Ramos (cell line): ENCODE data around the gene NREP.

Source experiments
- in situ Hi-C: fragments of 300-500 bp; cut with MboI; formaldehyde crosslinking; loops from one replicate; pipeline ENCODE4 v1.14.3; 2022; ENCODE audit warnings: low sequenced_read_pairs; ENCODE audit not compliant: unreplicated experiment

Gene NREP

DNA sequence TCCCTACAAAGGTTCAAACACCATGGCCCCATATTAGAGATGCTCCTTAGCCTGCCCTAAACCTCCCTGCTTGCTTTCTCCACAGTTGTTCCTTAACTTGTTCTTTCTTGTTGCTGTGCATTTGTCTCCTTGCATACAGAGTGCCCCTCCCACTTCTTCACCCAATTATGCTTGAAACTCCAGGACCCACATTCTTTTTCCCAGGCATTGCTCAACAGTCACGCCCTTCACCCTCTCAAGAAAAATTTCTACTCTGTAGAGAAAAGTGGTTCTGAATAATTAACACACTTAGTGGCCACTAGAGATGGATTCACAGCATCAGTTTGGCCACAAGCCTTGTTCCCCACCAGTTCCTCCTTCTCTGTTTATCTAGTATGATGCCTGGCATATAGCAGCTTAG is 57.7 kb downstream of the NREP start:
- in situ Hi-C loops: loop anchor here (10.0 kb wide), 1 partner anchor 445 kb away; no protein-coding TSS in a partner anchor

DNA sequence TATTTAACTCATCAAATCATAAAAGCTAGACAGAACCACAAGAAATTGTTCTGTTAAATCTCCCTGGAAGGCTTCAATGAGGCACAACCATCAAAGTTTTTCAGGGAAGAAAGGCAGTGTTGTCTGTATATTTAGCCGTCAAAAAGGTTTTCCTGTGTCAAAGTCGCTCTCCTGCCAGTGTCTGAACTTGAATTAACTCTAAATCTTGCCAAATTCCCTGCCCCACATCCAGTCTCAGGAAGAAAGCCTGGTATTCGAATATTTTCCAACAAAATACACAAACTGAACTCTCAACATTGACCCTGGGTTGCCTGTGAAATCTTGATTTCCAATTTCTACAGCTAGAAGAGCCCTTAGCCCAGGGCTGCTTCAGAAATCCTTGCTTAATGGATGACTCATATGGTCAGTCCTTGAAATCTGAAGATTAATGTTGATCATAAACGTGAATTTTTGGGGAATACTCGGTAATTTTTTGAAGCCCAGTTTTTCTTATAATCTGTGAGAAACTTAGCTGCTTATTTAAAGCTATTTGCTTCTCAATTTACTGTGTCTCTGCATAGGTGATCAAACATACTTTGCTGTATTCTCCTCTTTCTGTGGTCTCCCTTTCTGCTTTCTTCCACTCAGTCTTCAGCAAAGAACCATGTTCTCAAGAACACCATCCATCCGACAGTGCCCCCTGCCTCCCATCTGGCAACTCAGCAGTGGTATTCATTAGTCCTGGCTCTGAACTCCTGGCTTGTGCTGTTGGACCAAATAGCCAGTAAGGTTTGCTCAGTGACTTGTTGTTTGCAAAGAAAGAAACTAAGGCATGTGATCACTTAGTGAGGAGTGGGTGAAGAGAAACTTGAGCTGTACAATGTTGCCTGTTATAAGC is 58.9 kb downstream of the NREP start:
- in situ Hi-C loops: loop anchor here (10.0 kb wide), 1 partner anchor 447 kb away; no protein-coding TSS in a partner anchor

DNA sequence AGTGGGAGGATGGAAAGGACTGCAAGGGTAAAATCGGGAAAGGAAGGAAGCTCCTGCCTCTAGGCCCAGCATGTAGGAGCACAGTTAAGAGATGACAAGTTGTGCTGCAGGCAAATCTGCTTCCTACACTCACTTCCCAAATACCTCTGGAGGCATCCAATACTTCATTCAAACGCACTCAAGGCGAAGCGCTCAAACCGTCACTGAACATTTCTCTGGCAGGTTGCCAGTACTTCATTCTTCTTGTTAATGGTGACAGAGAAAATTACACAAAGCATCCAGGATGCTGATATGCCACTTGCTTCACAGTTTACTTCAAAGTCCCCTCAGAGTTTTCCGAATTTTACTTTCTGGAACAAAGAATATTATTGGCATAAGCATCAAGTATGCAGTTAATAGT is 59.8 kb downstream of the NREP start:
- in situ Hi-C loops: loop anchor here (10.0 kb wide), 1 partner anchor 448 kb away; no protein-coding TSS in a partner anchor

DNA sequence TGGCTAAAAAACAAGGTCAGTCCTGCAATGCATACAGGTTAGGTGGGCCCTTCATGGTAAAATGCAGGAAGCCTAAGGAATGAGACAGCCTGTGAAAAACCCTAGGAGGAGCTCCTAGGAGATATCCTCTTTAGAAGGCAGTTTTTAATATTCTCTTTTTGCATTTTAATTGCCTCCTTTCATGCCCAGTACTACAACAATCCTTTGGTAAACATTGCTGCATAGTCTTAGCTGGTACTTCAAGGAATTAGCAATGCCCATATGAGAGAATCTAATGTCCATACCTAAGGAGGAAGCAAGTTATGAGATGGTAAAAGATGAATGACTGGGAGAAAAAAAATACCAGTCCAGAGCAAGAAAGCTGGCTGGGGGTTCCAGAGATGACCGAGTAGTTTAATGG is 61.0 kb downstream of the NREP start:
- in situ Hi-C loops: loop anchor here (10.0 kb wide), 1 partner anchor 449 kb away; no protein-coding TSS in a partner anchor

DNA sequence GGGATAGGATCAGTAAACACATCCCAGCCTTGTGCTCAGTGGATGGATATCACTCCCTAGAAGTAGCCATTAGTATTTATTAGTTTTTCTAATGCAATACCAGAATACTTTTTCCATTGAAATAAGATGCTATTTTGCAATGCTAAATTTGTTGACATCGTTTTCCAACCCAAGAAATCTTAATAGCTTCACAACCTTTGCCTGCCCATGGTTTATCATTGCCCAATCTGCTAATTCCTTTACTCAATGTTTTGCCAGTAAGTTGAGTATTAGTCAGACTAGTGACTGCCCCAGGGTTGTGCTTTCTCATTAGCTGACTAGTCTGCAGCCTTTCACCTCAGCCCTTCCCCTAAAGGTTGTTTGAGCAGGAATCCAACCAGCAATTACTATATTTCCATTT is 62.9 kb downstream of the NREP start:
- in situ Hi-C loops: loop anchor here (10.0 kb wide), 1 partner anchor 451 kb away; no protein-coding TSS in a partner anchor

DNA sequence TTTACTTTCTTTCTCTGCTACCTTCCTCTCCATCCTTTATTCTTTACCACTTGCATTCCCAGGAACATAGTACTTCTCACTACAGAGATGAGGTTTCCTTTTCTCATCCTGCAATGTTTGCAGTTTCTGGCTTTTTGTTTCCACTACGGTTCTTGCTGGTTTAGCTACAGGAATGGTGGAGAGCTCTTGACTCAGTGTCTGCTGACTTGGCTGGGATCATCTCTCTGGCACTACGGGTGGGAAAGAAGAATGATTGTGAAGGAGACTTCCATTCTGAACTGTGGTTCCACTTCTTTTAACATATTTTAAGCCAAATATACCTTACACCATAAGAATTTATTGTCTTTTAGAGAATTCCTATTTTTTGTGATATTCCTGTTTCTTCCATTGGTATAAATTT is 65.1 kb downstream of the NREP start:
- in situ Hi-C loops: loop anchor here (10.0 kb wide), 1 partner anchor 453 kb away; no protein-coding TSS in a partner anchor

DNA sequence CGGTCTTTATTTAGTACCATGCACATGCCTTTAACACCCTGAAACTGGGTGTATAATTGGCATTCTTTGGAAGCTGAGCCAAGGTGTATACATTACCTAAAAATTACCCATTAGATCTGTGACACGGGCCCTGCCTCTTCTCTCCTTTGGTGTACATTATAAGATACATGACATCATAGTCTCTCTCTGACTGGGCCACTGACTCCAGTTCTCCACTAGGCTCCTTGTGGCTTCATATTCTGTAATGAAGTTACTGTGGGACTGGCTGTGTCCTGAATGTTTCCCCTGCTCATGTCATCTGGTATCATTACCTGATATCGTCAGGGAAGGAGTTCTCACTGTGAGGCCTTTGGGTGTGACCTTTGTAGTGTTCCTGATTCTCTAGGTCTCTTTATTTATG is 65.5 kb downstream of the NREP start:
- in situ Hi-C loops: loop anchor here (10.0 kb wide), 1 partner anchor 453 kb away; no protein-coding TSS in a partner anchor

DNA sequence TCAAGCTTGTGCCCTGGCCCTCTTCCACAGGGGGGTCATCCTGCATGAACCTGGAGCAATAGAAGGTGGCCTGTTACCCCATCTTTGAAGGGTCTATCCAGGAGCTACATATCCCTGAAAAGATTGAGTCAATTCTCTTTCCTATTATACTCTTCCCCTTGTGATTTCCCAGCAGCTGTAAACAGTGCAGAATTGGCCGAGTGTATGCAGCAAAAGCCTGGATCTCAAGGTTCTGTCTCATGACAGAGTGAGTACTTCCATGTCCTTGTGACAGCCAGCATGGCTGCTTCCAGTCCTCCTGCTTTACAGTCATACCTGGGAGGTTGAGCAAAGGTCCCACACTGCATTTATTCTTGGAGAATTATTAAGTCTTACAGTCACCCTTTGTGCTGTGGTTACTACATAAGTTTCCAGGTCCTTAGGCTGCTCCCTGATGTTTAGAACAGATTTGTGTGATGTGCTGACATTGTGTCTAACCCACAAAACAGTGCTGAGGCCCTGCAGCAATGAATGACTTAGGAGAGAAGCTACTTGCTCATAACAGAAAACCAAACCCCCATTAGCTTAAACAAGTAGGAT is 67.5 kb downstream of the NREP start:
- in situ Hi-C loops: no loop called here

DNA sequence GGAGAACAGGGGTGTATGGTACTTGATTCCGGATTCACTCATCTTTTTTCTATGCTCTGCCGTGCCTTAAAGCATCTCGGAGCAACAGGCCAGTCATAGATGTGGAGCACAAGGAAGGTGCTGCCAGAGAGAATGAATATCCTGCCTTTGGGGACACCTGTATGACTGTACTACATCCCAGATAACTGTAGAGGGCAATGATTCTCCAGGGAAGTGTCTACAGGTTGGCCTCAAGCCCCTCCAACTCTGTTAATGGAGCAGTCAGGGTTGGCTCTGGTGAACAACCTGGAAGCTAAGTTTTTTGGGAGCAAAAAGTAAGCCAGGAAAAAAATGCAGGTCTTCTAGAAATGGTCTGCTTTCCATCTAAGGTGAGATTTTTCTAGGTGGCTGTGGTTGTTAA is 71.0 kb downstream of the NREP start:
- in situ Hi-C loops: no loop called here

DNA sequence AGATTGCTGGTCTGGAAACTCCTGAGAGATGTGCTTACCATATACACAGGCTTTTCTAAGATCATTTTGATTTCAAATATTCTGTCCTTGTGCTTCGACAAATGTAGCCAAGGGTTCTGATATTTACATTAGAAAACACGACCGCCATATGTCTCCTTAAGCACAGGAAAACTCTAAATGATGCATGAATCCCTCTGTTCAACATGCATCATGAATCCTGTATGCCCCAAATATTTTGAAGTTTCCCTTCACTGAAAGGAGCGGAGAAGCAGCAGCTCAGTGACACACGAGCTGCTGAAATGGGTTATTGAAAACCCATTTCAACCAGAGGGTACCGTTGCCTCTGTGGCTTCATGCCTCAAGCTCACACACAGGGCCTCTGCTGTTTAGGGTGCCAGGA is 74.4 kb downstream of the NREP start:
- in situ Hi-C loops: no loop called here

DNA sequence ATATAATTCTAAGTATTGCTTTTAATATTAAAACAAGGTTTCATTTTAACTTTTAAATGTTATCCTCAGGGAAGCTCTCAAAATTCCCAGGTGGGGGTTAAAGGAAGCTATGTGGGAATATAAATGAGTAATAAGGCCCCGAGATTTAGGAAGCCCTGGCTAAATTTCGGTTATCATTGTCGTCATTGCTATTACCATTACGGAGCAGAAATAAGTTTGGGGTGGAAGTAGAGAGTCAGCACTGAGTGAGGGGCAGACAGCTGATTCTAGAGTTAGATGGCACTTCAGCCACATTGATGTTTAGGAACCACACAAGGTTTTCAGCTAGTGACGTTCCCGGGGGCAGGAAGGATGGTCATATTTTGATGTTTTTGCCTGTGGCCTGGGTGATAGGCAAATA is 74.9 kb downstream of the NREP start:
- in situ Hi-C loops: no loop called here

DNA sequence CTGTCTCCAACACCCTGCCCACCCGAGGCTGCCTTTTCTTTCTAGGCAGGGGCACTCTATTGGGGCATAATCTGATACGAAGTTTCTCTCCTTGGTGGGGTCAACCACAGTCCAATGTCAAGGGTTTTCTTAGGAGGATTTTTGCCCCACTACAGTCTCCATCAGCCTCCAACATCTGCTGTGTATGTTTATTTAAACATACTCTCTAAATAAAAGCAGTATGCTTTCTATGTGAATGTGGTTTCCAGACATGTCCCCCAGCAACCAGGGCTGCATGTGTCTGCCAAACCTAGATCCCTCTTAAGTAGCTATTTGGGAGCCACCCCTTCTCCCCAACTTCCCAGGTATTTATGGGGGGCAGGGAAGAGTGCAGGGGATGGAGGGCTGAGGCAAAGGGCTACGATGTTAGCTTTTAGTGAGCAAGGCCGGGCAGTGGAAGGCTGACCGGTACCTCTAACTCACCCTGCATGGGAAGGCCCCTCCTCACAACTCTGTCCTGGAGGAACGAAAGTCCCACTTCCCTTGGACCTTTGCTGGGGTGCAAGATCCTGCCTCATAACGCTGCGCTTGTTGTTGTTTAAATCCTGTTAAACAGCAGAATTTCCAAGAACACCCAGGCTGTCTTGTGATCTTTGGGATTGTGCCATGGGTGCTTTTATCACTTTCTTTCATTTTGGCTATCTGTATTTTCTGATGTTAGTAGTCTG is 75.4 kb downstream of the NREP start:
- in situ Hi-C loops: no loop called here

DNA sequence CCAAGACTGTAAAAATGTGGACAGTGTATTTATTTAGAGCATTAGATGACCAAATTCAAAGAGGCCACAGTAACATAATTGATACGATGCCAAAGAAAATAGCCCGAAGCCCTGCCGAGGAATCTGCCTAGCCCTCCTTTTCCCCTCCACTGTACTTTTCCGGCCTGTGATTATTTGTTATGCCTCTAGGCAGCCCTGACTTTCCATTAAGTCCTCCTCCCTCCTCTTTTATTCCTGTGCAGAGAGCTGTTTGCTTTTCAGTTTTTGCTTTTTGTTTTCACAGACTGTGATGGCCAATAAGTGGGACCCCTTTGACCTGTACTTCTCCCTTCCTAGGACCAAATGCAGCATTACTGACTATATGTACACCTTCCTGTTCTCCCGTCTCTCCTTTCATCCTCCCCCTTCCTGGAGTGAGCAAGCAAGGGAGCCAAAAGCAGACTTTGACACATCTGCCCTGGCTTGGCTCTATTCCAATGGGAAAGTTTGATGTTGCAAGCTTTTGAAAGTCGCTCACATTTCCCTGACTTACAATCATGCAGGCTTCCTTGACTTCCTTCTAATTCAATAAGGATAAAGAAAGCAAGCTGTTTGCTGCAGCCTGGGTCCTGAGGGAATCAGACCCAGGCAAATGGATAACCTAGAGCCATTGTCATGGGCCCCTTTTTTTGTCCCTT is 76.1 kb downstream of the NREP start:
- in situ Hi-C loops: no loop called here

DNA sequence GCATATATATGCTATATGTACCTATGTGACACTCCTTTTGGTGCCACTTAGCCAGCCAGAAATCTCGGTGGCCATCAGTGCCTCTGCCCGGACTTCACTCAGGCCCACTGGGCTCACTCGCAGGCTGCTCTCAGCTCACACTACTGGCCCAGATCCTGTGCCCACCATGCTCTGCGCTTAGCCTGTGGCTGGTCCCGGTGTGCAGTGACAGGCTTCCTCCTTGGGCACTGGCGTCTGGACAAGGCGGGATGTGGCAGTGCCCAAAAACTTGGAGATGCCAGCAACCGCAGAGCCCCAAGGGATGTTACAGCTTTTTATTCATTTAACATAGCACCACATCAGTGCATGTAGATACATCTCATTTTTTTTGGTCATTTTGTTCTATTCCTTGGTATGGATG is 77.4 kb downstream of the NREP start:
- in situ Hi-C loops: no loop called here
